SHP77 (cell line): ENCODE data around the gene CBLIF.
"Not testable (repeated sequence)": the region's sequence is repeated elsewhere in the genome, so short reads cannot be mapped to it uniquely, and the experiment has no call there.

Source experiments
- DNase-seq, 2 experiments: peaks; one replicate each; lab custom pipeline; 2025; lab: John Stamatoyannopoulos, UW

Gene CBLIF

GRCh38 chr11:59845399-59845798 is at the start of gene CBLIF:
CBLIF (minus strand) TSS chr11:59845499; CDS start chr11:59845453, 46 bp downstream.
- no peak for DNase-seq

- no peak for DNase-seq
These were observed 49.3 kb upstream of the CBLIF start for GRCh38 chr11:59894616-59895015.

- no peak for DNase-seq
These were observed 46.5 kb upstream of the CBLIF start for GRCh38 chr11:59891781-59892181.

- not testable (repeated sequence) for DNase-seq
These were observed 41.9 kb upstream of the CBLIF start for GRCh38 chr11:59887156-59887555.

- no peak for DNase-seq
These were observed 38.3 kb upstream of the CBLIF start for GRCh38 chr11:59883597-59883996.

- no peak for DNase-seq
These were observed 34.3 kb upstream of the CBLIF start for GRCh38 chr11:59879567-59879966.

GRCh38 chr11:59878575-59878974 is 33.3 kb upstream of the CBLIF start, which contains the start of gene OOSP3:
OOSP3 (plus strand) TSS chr11:59878782; CDS start chr11:59878809, 27 bp downstream.
- DNase-seq = no peak

- no peak for DNase-seq
These were observed 32.5 kb upstream of the CBLIF start for GRCh38 chr11:59877784-59878183.

GRCh38 chr11:59877325-59877724 is 32.0 kb upstream of the CBLIF start:
- no peak for DNase-seq

GRCh38 chr11:59875856-59876519 is 30.7 kb upstream of the CBLIF start:
- DNase-seq = no peak

GRCh38 chr11:59872076-59872475 is 26.8 kb upstream of the CBLIF start:
- DNase-seq = no peak

- DNase-seq = no peak
These were observed 22.6 kb upstream of the CBLIF start for GRCh38 chr11:59867946-59868345.

- DNase-seq = no peak
These were observed 21.5 kb upstream of the CBLIF start for GRCh38 chr11:59866836-59867235.

- no peak for DNase-seq
These were observed 21.1 kb upstream of the CBLIF start, which contains the start of gene TCN1 for GRCh38 chr11:59866397-59866796. TCN1 (minus strand) TSS chr11:59866487; CDS start chr11:59866470, 17 bp downstream.

- no peak for DNase-seq
These were observed 19.7 kb upstream of the CBLIF start for GRCh38 chr11:59865031-59865430.

- DNase-seq = no peak
These were observed 17.0 kb upstream of the CBLIF start for GRCh38 chr11:59862252-59862651.

GRCh38 chr11:59859673-59860072 is 14.4 kb upstream of the CBLIF start:
- no peak for DNase-seq

- no peak for DNase-seq
These were observed 12.4 kb upstream of the CBLIF start for GRCh38 chr11:59857439-59858434.

- no peak for DNase-seq
These were observed 9.6 kb upstream of the CBLIF start for GRCh38 chr11:59854871-59855270.

GRCh38 chr11:59851416-59851815 is 6.1 kb upstream of the CBLIF start:
- DNase-seq = not testable (repeated sequence)

GRCh38 chr11:59849551-59849950 is 4.3 kb upstream of the CBLIF start:
- not testable (repeated sequence) for DNase-seq

- no peak for DNase-seq
These were observed 3.8 kb upstream of the CBLIF start for GRCh38 chr11:59849129-59849528.

GRCh38 chr11:59848439-59848838 is 3.1 kb upstream of the CBLIF start:
- not testable (repeated sequence) for DNase-seq
